Activated naive CD4-positive, alpha-beta T cell treated with anti-CD3 and anti-CD28 coated beads, Interleukin-2, amount 10 ng/mL, durations not matched to agents 7 days and 5 days (primary cell): ENCODE measurements around the gene RBM41.
"Not testable (repeated sequence)": the region's sequence is repeated elsewhere in the genome, so short reads cannot be mapped to it uniquely, and the experiment has no call there.

Source experiments
- CTCF ChIA-PET: fragments of 350-600 bp; sonication (Branson Sonifier 250); formaldehyde crosslinking; loops from one replicate; lab custom pipeline; 2021; ENCODE audit warnings: antibody characterized with exemption; lab: Charles Lee
- DNase-seq: peaks from one replicate; pipeline ENCODE4 v3.0.0-alpha.2; 2020
- H3K27ac Mint-ChIP-seq: one replicate; pipeline ENCODE4 v1.8.0; 2021; ENCODE audit warnings: mild to moderate bottlenecking, moderate library complexity, mixed read lengths
- H3K27me3 Mint-ChIP-seq: one replicate; pipeline ENCODE4 v1.8.0; 2021; ENCODE audit warnings: mild to moderate bottlenecking, mixed read lengths
- H3K36me3 Mint-ChIP-seq: one replicate; pipeline ENCODE4 v1.8.0; 2021; ENCODE audit warnings: mixed read lengths
- H3K4me1 Mint-ChIP-seq: one replicate; pipeline ENCODE4 v1.8.0; 2021; ENCODE audit warnings: mixed read lengths
- H3K4me3 Mint-ChIP-seq: one replicate; pipeline ENCODE4 v1.8.0; 2021; ENCODE audit warnings: mild to moderate bottlenecking, moderate library complexity, mixed read lengths
- H3K9me3 Mint-ChIP-seq: one replicate; pipeline ENCODE4 v1.8.0; 2021; ENCODE audit warnings: mixed read lengths

The RBM41 gene

DNA sequence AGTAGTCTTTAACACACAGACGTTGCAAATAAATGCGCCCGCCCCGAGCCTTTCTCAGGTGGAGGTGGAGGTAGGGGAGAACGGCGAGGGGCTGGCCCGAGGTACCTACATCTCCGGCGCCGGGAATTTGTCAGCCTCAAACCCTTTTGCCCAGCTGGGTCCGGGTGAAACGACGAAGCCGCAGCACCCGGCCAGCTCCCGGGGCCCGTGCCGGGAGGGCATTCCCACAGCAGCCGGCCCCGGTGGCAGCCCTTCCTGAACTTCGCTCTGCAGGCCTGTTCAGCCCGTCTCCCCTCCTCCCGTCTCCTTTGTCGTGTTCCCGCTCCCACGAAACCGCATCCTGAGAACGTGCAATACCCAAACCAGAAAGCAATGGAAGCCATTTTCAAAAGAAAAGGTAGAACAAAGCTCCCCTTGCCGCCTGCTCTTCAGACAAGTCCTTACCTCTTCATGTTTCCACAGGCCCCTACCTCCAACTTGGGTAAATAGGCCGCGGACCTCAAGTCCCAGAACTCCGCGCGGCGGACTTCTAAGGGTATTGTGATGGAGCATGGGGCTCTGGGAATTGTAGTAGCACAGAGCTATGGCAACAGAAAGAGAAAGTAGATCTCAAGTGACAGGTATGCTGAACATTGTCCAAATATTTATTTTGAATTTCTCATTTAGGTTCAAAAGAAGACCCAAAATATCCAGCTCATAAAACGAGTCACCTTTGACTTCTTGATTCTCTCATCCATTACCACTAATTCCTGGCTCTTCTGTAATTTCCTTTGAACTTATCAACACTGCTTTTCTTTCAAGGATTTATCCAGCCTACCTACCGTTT, at the start of gene RBM41:
RBM41 (minus strand) TSS at position 501 of the 826 bp plus-strand sequence; CDS start at position 452, 49 bp downstream.
- CTCF ChIA-PET: no interaction called here
- H3K4me1 Mint-ChIP-seq: peaks cover 39% of the 10 kb centered on the region

DNA sequence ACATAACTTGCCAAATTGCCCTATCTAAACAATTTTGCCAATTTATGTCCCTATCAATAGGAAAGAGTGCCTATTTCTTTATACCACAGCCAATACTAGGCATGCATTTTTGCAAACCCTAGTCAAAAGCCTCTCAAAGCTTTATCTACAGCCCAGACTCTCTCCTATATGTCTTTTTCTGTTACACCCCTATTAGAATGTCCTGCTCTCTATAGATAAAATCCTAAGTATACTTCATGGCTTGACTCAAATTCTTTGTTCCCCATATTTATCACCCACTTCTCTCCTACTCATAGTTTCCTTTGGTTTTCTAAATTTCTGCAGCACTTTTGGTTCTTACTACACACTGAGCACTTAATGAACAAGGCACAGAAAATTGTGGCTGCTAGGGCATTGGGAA, 49.6 kb upstream of the RBM41 start:
- H3K27ac Mint-ChIP-seq: no peak overlapping the region
- no peak overlapping the region for H3K4me3 Mint-ChIP-seq
- H3K9me3 Mint-ChIP-seq: no peaks in the 10 kb centered on the region
- DNase-seq: no peak
- H3K36me3 Mint-ChIP-seq: no peaks in the 10 kb centered on the region
- CTCF ChIA-PET: no interaction called here
- H3K4me1 Mint-ChIP-seq: no peaks in the 10 kb centered on the region
- H3K27me3 Mint-ChIP-seq: no peaks in the 10 kb centered on the region

More for the DNA sequence above, at the start of gene RBM41:
- Mint-ChIP-seq H3K27me3 (no peaks in the 10 kb centered on the region), H3K9me3 (no peaks in the 10 kb centered on the region), H3K4me3 (peak within 1 kb of the TSS; percentile 100), H3K36me3 (peaks cover 33% of the 10 kb centered on the region), H3K27ac (peak within 1 kb of the TSS; percentile 96)
- peak; percentile 86 for DNase-seq

DNA sequence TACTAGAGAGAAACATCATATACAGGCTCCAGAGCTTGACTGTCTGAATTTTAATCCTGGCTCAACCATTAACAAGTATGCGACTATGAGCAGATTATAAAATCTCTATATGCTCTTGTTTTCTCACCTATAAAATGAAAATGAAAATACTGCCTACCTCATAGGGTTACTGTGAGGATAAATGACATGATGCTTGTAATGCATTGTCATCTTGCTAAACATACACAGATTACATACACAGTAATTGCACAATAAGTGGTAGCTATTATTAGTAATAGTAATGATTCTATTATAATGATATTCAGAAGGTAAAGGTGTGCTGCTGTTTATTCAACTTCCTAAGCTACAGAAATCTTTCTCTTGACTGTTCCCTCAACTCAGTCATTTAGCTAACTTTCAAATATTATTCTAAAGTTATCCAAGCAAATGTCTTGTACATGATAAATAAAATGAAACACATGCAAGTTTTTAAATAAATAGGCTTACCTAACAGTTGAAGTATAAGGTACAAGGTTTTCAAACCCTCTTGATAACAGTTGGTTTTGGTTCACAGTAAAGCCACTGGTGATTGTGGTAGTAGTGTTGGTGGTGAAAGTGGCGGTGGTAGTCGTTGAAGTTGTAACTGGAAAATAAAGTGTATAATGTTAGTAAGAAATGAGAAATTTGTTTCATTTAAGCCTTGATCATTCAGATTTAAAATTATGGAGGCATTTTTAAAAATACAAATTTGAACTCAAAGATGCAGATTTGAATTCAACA, 48.7 kb upstream of the RBM41 start:
- H3K27ac Mint-ChIP-seq: no peak overlapping the region
- H3K9me3 Mint-ChIP-seq: no peaks in the 10 kb centered on the region
- no peak overlapping the region for H3K4me3 Mint-ChIP-seq
- no peaks in the 10 kb centered on the region for H3K27me3 Mint-ChIP-seq
- DNase-seq: no peak
- no peaks in the 10 kb centered on the region for H3K4me1 Mint-ChIP-seq
- no peaks in the 10 kb centered on the region for H3K36me3 Mint-ChIP-seq
- CTCF ChIA-PET: no interaction called here

DNA sequence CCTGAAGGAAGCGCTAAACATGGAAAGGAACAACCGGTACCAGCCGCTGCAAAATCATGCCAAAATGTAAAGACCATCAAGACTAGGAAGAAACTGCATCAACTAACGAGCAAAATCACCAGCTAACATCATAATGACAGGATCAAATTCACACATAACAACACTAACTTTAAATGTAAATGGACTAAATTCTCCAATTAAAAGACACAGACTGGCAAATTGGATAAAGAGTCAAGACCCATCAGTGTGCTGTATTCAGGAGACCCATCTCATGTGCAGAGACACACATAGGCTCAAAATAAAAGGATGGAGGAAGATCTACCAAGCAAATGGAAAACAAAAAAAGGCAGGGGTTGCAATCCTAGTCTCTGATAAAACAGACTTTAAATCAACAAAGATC, 39.0 kb upstream of the RBM41 start:
- H3K4me1 Mint-ChIP-seq, H3K27me3 Mint-ChIP-seq, CTCF ChIA-PET, H3K36me3 Mint-ChIP-seq, H3K4me3 Mint-ChIP-seq, DNase-seq, H3K27ac Mint-ChIP-seq, H3K9me3 Mint-ChIP-seq: not testable (repeated sequence)

DNA sequence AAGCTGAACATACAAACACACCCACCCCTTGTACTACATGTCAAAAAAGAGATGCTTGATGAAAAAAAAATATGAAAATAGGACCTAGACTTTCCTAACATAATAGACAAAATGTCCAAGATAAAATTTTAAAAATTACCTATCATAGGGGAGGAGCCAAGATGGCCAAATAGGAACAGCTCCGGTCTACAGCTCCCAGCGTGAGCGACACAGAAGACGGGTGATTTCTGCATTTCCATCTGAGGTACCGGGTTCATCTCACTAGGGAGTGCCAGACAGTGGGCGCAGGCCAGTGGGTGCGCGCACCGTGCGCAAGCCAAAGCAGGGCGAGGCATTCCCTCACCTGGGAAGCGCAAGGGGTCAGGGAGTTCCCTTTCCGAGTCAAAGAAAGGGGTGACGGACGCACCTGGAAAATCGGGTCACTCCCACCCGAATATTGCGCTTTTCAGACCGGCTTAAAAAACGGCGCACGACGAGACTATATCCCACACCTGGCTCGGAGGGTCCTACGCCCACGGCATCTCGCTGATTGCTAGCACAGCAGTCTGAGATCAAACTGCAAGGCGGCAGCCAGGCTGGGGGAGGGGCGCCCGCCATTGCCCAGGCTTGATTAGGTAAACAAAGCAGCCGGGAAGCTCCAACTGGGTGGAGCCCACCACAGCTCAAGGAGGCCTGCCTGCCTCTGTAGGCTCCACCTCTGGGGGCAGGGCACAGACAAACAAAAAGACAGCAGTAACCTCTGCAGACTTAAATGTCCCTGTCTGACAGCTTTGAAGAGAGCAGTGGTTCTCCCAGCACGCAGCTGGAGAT, 37.2 kb upstream of the RBM41 start:
- H3K9me3 Mint-ChIP-seq, CTCF ChIA-PET: not testable (repeated sequence)

DNA sequence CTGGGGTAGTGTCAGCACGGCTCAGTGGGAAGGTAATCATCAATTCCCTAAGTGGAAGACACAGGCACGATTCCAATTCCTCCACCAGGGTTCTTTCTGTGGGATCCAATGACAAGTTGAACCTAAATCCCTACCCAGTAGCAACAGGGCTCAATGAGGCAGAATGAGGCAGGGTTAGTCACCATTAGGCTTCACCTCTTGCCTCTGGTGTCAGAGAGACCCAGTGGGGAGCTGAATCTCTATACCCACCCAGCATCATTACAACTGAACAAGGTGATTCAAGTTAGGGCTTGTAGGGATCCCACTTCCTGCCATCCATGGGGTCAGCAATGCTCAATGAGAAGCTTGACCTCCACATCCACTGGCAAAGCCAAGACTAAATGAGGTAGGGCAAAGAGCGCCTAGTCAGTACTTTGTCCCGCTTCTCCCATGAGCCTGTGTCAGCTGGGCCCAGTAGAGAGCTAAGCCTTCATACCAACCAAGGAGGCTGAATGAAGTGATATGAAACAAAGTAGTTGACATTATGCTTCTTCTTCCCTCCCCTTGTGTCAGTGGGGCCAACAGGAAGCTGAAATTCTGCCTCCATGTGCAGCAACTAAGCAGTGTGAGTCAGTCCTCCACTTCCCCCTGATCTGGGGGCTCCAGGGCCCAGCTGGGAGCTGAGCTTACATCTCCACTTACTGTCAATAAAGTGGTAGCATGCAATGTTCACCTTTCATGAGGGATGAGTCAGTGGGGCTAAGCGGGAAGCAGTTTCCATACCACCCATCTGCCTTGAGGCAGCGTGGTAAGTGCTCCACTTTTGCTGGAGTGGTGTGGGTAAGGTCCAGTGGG, 36.4 kb upstream of the RBM41 start:
- H3K4me1 Mint-ChIP-seq: peaks cover 9% of the 10 kb centered on the region
- CTCF ChIA-PET: no interaction called here
- no peaks in the 10 kb centered on the region for H3K27me3 Mint-ChIP-seq
- H3K9me3 Mint-ChIP-seq: no peaks in the 10 kb centered on the region
- DNase-seq: no peak
- H3K36me3 Mint-ChIP-seq: peaks cover 1% of the 10 kb centered on the region
- H3K4me3 Mint-ChIP-seq: peak overlapping the region; percentile 67
- peak overlapping the region; percentile 68 for H3K27ac Mint-ChIP-seq

More for the DNA sequence above, 37.2 kb upstream of the RBM41 start:
- H3K36me3 Mint-ChIP-seq, H3K4me1 Mint-ChIP-seq, H3K27me3 Mint-ChIP-seq, DNase-seq: not testable (repeated sequence)
- Mint-ChIP-seq H3K4me3 (peak overlapping the region; percentile 67), H3K27ac (peak overlapping the region; percentile 68)

DNA sequence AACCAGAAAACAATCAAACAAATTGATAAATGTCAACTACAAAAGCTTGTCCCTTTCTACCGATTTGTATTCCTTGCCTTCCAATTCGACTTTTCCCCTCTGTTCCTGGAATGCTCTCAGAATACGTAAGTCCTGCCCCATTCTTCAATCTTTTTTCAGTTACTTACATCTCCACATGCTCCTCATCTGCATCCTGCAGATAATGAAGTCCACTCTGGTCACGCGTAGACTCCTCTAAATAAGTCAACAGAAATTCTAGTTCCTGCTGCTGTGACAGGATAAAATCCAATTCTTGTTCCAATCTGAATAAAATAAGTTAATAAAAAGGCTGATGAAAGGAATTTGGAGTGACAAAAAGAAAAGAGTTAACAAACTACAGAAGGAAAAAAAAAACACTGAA, 34.4 kb upstream of the RBM41 start:
- H3K36me3 Mint-ChIP-seq: peaks cover 1% of the 10 kb centered on the region
- CTCF ChIA-PET: no interaction called here
- peaks cover 9% of the 10 kb centered on the region for H3K4me1 Mint-ChIP-seq
- H3K9me3 Mint-ChIP-seq: no peaks in the 10 kb centered on the region
- no peak overlapping the region for H3K27ac Mint-ChIP-seq
- no peaks in the 10 kb centered on the region for H3K27me3 Mint-ChIP-seq
- no peak overlapping the region for H3K4me3 Mint-ChIP-seq
- no peak for DNase-seq

DNA sequence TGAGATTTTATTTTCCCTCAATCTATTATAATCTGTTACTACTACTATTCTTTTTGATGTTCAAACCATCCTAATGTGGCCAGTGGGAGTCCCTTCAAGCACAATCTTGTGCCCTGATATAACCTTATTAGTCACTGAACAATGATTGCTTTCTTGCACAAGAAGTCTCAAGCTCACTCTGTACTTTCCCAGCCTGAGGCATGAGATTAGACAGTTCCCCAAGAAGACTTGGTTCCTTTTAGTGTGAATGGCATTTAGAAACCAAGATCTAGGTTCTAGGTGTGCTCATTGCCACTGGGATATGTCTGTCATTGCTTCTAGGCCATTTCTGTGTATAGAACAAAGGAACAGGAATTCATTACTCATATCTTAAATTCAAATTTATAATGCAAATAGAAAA, 28.0 kb upstream of the RBM41 start:
- H3K36me3 Mint-ChIP-seq: no peaks in the 10 kb centered on the region
- no peak overlapping the region for H3K27ac Mint-ChIP-seq
- DNase-seq: no peak
- peaks cover 9% of the 10 kb centered on the region for H3K4me1 Mint-ChIP-seq
- H3K4me3 Mint-ChIP-seq: no peak overlapping the region
- CTCF ChIA-PET: no interaction called here
- no peaks in the 10 kb centered on the region for H3K9me3 Mint-ChIP-seq
- no peaks in the 10 kb centered on the region for H3K27me3 Mint-ChIP-seq

DNA sequence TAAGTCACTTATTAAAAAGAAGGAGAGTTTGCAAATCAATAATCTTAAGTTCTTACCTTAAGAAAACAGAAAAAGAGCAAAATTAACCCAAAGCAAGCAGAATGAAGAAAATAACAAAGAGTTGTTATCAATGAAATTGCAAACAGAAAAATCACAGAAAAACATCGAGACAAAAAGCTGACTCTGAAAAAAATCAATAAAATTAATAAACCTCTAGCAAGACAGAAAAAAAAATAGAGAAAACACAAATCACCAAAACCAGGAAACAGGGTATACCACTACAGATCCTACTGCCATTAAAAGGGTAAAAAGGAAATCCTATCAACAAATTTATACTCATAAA, 17.3 kb upstream of the RBM41 start:
- CTCF ChIA-PET: no interaction called here
- peak overlapping the region; percentile 77 for H3K27ac Mint-ChIP-seq
- DNase-seq: no peak
- no peak overlapping the region for H3K4me3 Mint-ChIP-seq
- peaks cover 16% of the 10 kb centered on the region for H3K4me1 Mint-ChIP-seq
- H3K9me3 Mint-ChIP-seq: no peaks in the 10 kb centered on the region
- H3K36me3 Mint-ChIP-seq: no peaks in the 10 kb centered on the region
- H3K27me3 Mint-ChIP-seq: no peaks in the 10 kb centered on the region

DNA sequence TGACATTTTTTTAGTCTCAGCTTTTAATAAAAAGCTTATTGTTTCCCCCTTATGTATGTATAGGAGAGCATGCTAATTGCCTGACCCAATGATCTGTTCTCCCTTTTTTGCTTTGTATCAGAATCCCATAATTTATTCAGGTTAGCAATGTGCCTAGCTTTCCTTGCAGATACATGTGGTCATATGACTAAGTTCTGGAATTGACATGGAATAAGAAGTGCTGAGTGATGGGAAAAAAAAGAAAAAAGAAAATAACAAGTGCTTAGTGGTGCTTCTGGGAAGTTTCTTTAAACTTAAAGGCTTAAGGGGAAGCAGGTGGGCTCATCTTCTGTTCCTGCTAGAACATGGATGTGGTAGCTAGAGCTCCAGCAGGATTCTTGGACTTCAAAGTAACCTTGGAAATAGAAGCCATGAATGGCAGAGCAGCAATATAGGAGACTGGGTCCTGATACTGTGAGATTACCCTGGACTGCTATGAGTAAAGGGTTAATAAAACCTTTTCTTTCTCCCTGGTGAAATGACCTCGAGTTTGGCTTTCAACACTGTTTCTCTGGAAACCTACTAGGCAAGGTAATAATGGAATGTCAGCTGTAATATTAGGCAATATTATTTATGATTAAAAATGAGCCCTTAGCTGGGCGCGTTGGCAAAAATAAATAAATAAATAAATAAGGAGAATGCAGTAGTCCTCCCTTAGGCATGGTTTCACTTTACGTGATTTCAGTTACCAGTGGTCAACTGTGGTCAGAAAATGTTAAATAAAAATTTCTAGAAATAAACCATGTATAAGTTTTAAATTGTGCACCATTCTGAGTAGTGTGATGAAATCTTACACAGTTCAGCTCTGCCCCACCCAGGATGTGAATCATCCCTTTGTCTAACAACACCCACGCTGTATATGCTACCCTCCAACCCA, 16.7 kb upstream of the RBM41 start:
- Mint-ChIP-seq H3K9me3 (no peaks in the 10 kb centered on the region), H3K27ac (peak overlapping the region; percentile 77), H3K4me1 (peaks cover 16% of the 10 kb centered on the region), H3K4me3 (no peak overlapping the region), H3K36me3 (no peaks in the 10 kb centered on the region), H3K27me3 (no peaks in the 10 kb centered on the region)
- CTCF ChIA-PET: no interaction called here
- peak; percentile 24 for DNase-seq

DNA sequence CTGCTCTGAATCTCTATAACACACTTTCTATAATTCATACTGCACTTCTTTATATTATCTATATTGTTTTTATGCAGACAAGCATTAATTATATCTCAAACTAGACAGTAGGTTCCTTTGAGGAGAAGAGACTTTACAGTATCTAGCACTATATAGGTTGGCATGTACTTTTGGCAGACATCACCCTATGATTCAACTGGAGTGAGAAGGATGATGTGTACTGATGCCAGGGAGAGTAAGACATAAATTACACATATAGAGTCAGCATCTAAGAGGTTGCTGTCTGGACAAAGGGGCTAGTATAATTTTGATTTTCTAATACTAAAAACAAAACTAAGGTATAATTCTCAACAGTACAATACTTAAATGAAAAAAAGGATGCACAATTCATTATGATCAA, 5.1 kb upstream of the RBM41 start:
- H3K27ac Mint-ChIP-seq: no peak overlapping the region
- H3K27me3 Mint-ChIP-seq: no peaks in the 10 kb centered on the region
- H3K36me3 Mint-ChIP-seq: no peaks in the 10 kb centered on the region
- no peak for DNase-seq
- CTCF ChIA-PET: no interaction called here
- no peak overlapping the region for H3K4me3 Mint-ChIP-seq
- no peaks in the 10 kb centered on the region for H3K9me3 Mint-ChIP-seq
- peaks cover 6% of the 10 kb centered on the region for H3K4me1 Mint-ChIP-seq

DNA sequence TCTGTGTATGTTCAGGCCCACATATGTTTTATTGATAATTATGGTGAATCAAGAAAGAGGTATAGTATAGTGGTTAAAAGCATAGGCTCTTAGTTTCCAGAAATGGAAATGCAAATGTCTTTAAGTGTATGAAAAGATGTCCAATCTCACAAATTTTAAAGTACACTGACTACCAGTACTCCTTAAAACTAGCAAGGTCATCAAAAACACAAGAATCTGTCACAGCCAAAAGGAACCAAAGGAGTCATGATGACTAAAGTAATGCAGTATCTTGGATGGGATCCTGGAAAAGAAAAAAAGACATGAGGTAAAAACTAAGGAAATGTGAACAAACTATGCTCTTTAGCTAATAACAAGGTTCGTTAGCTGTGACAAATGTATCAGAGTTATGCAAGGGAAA, 661 bp upstream of the RBM41 start:
- Mint-ChIP-seq H3K4me3 (peak overlapping the region; percentile 100), H3K27ac (peak overlapping the region; percentile 96), H3K4me1 (peaks cover 33% of the 10 kb centered on the region), H3K9me3 (no peaks in the 10 kb centered on the region), H3K27me3 (no peaks in the 10 kb centered on the region), H3K36me3 (peaks cover 26% of the 10 kb centered on the region)
- CTCF ChIA-PET: no interaction called here
- DNase-seq: no peak

DNA sequence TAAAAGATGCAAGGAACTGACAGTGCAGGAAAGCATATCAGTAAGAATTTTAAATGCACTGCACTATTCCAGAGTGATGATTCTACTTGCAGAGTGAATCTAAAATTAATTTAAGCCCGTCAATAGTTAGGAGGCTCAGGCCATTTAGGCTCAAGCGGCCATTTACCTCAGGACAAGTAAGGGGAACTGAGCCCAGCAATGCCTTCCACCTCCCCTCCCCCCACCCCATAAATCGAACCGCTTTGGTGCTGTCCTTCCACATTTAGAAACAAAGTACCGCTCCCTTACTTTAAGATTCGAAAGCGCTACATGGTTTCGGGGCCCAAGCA, 665 bp downstream of the RBM41 start:
- H3K9me3 Mint-ChIP-seq: no peaks in the 10 kb centered on the region
- no peak for DNase-seq
- no peaks in the 10 kb centered on the region for H3K27me3 Mint-ChIP-seq
- peaks cover 38% of the 10 kb centered on the region for H3K36me3 Mint-ChIP-seq
- CTCF ChIA-PET: no interaction called here
- peak overlapping the region; percentile 100 for H3K4me3 Mint-ChIP-seq
- H3K4me1 Mint-ChIP-seq: peaks cover 42% of the 10 kb centered on the region
- peak overlapping the region; percentile 96 for H3K27ac Mint-ChIP-seq
